T follicular helper cell (primary cell): ENCODE data around the gene RAD51B.

Experiments
- DNase-seq: peaks from one replicate; pipeline ENCODE4 v3.0.0-alpha.2; 2020; ENCODE audit warnings: low read depth

The RAD51B gene

DNA sequence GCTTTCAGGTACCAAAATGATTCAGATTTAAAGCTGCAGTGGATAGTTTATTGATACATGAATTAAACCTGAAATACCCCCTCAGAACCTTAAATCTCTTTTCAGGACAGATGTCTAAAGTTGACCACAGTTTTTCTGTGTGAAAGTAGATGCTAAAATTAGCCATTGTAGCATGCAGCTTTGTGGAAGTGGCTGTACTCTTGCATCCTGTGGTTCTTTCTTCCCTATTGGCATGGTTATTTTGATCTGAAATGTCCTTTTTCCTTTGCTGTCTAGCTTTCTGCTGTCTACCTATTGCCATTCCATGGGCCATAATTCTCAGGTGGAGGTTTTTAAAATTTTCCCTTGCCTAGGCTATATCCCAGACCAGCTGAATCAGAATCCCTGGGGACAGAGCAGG lies 517.7 kb downstream of the RAD51B start:
- DNase-seq: no peak

DNA sequence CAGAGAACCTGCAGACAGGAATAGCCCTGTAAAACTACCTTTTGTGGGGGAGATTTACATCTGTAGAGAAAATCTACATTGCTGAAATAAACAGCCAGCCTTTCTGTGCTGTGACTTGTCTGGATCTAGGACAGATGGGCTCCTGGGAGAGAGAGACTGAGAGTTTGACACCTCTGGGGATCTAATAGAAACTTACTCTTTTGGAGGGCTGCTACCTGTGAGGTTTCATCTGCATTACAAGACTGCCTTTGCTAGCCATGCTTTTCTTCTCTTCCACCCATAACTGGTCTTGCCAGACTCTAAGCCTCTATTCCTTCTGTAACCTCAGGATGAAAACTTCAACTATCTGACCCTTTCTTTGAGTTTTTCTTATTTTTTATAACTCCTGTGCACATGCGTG lies 520.7 kb downstream of the RAD51B start:
- DNase-seq: no peak

DNA sequence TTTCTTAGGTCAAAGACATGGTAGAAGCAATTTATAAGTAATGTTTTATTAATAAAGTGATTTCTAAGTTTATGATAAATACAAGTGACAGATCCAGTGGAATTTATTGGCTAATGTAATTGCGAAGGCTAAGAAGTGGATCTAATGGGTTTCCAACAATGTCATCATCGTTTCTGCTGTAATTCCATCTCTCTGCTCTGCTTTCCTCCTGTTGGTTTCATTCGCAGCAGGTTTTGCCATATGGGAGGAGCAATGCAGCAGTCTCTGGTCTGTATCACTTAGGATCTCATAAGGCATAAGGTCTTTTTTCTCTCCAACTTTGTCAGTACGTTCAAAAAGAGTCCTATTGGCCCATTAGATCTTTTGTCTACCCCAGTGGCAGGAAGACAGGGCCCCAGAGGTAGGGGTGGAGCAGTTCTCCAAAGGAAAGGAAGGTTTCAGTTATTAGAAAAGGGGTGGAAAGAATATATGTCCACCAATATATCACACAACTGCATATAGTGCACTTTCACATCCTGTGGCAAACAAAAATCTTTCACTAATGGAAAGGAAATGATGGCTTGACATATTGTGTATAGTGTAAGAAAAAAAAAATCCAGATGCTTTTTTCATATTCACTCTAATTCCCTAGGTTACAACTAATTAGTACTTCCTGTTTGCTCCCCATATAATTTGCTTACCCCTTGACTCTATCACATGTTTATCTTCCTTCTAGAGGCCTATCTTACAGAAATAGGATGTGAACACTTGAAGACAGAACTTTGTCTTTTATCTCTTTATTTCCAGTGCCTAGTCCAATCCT lies 522.0 kb downstream of the RAD51B start:
- DNase-seq: no peak

DNA sequence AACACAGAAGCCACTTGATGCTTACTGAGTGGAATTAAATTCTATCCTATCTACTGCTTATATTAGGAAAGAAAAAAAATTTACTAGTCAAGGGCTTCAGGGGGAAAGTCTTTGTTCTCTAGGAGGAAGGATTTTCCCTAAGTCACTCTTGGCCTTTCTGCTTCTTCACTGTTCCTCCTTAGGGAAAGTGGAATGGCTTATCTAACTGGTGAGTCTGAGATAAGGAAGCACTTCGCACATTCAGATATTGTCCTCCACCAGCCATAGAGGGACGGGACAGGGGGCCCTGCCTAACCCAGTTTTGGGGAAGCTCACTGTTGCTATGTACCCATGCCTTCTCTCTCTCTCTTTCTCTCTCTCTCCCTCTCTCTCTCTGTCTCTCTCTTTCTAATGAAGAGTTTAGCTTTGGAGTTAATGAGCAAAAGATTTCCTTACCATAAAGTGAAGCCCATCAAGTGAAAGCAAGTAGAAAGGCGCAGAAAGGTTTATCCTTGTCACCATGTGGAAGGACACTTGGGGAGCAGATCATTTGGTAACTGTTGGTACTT lies 522.7 kb downstream of the RAD51B start:
- no peak for DNase-seq

DNA sequence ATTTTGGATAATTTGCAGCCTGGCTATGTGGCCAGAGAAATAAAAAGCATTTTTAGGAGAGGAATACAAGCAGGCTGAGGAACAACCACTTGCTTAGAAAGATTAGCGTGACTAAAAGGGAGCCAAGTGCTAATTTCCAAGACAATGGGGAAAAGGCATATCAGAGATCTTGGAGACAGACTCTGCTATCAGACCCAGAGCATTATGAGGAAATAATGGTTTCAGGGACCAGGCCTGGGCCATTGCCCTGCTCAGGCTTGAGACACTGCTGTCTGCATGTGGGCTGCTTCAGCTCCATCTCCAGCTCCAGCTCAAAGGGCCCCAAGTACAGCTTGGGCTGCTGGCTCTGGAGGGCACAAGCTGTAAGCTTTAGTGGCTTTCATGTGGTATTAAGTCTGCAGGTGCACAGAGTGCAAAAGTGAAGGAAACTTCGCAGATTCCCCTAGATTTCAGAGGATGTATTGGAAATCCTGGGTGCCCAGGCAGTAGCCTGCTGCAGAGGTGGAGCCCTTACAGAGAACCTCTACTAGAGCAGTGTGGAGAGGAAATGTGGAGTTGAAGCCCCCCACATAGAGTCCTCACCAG lies 524.0 kb downstream of the RAD51B start:
- no peak for DNase-seq

DNA sequence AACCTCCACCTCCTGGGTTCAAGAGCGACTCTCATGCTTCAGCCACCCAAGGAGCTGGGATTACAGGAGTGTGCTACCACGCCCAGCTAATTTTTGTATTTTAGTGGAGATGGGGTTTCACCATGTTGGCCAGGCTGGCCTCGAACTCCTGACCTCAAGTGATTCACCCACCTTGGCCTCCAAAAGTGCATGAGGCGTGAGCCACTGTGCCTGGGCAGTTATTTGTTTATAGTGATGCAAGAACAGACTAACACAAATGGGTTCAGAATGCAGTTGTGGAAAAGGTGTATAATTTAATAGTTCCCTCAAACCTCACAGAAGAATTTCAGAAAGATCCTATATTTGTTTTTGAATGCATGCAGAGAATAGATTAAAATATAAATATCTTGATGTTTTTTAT lies 526.2 kb downstream of the RAD51B start:
- DNase-seq: no peak

DNA sequence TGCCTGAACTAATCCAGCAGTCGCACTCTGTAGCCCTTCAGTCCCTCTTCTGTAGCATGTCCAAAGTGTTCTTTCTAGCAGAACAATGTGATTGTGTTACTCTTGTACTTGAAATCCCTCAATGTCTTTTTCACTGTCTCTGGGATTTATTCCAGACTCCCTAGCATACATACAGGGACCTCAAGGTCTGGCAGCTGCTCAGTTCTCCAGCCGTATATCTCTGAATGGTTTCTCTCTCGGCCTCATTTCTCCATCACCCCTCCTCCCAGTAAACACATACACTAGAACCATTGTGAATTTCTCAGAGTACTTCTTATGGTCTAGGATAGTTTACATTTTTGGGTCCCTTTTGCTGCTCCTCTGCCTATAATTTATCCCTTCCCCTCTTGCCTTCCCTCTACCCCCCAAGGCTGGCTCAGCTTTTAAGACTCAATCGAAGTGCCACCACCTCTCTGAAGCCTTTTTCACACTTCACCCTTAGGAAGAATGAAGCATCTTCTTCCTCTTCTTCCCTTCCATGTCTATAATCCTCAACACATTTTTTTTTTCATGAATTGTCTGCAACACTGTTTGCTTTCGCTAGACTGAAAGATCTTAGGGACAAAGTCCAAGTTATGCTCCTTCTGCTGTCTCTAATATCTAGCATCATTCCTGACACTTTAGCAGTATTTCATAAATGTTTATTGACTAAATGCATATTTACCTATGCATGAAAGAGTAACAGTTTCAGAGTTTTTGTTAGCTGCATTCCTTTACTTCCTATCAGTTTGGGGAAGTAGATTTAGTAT lies 527.2 kb downstream of the RAD51B start:
- DNase-seq: no peak

DNA sequence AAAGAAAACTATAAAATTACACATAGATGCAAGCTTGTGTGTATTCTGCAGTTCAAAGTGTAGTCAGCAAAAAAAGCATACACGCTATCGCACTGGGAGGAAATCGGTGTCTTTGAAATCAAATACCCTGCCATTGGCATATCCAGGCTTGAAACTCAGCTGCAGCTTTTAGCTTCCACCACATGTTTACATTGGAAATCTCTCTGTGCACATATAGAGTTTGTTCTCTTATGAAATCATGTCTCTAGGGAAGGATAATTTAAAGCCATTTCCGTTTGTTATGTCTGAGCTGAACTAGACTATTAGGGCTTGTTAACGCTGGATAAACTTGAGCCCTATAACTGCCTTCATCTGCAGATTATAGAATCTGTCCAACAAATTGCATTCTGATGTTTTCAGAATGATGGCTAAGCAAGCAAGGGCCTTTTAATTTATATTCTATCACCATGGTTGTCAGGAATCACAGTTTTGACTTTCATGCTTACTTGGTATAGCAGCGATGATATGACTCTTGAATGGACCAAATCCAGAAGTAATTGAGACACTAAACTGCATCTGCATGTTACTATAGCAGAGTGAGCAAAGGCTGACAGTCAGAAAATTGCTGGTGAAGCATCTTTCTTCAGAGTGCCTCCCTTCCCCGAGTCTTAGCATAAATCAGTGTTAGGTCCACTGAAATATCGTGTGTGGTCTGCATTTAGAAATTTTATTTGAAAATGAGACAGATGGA lies 530.5 kb downstream of the RAD51B start:
- DNase-seq: no peak

DNA sequence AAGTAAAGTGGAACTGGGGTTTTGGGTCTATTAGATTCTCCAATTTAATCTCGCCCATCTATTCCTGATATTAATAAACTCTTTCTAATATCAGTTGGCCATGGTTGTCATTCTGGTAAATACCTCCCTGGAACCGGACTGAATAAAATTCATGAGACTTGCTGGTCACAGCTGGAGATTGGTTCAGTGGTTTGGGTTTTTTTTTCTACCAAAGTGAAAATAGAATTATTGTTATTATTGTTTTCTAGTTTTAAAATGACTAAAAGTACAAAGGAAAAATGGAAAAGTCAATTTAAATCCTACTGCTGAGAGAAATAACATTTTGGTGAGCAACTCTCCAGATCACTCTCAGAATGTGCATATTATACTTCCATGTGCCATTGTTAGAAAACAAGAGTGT lies 535.8 kb downstream of the RAD51B start:
- no peak for DNase-seq

DNA sequence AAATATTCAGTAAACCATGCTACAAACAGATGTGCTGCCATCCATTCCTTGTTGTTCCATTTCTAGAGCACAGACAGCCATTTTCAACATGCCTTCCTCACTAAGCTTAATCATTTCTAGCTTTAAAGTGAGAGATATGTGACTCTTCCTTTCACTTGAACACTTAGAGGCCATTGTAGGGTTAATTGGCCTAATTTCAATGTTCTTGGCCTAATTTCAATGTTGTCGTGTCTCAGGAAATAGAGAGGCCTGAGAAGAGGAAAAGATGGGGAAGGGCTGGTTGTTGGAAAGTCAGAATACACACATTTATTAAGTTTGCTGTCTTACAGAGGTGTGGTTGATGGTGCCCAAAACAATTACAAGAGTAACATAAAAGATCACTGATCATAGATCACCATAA lies 538.2 kb downstream of the RAD51B start:
- DNase-seq: no peak

DNA sequence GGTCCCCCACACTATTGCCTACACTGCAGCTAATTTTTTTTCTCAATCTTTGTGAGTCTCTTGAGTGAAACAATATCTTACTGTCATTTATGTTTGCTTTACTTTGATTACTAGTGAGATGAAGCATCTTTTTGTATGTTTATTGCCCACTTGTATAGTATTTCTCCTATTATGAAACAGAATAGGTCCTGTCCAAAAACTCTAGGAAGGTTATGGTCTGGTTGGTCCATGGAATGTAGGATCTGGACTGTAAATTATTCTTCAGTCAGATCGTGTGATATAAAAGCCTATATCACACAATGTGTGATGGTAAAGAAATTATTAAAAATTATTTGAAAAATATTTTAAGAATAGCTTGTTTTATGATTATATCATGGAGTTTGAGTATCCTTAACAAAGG lies 538.9 kb downstream of the RAD51B start:
- no peak for DNase-seq

DNA sequence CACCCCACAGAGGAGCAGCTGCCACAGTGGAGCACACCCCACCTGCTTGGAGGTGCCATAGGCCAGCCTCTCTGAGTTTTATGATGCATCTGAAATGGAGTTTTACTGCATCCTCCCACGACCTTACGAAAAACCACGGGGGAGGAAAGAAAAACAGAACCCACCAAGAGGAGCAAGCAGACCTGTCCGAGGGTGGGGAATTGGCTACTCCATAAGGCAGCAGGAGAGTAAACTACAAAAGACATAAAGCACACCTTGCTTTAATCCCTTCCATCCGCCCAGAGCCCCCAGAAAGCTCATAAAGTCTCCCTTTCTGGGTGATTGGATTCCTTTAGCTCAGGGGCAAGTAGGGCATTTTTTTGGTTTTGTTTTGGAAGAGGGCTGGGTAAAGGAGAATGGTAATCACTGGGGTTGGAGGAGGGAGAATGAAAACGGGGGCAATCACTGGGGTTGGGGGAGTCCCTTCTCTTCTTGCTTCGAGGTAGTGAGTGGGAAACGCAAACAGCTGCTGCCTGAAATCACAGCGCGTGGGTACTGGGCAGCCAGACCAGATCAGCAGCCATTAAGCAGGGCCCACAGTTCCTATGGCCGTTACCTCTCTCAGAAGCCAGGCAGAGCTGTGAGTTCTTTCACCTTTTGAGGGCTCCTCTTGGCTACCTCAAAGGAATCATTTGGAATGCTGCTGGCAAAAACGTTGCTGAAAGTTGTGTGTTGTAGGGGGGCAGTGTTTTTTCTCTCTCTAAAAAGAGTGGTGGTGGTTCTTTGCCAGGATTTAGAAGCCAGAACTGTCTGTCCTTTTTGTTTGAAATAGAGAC lies 539.6 kb downstream of the RAD51B start:
- no peak for DNase-seq

DNA sequence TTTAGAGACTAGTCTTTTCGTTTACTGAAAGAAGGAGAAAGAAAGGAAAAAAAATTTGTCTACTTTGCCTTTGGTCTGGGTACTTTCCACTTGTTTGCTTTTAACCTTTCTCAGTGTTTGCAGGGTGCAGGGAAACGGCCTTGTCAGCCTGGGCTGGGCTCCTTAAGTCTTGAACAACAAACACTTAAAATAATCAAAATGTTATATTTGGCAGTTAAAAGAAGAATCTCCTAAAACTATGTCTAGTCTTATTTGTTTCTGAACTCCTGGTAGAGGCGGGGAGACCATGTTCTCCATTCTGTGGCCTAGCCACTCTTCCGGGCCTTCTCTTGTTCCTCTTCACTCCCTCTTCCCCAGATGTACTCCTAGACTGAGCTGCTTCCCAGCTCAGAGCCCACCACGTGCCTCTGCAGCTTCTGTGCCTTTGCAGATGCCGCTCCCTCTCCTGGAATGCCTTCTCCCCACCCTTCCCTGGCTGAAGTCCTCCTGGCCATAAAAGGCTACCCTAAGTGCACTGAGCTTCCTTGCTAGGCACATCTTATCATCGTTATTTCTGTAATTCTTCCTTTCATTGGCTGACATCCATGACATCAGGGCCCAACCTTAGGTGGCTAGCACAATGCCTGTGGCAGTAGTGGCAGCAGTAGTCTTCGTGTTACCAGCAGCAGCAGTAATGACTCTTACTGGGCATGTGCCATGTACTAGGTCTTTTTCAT lies 540.4 kb downstream of the RAD51B start:
- no peak for DNase-seq

DNA sequence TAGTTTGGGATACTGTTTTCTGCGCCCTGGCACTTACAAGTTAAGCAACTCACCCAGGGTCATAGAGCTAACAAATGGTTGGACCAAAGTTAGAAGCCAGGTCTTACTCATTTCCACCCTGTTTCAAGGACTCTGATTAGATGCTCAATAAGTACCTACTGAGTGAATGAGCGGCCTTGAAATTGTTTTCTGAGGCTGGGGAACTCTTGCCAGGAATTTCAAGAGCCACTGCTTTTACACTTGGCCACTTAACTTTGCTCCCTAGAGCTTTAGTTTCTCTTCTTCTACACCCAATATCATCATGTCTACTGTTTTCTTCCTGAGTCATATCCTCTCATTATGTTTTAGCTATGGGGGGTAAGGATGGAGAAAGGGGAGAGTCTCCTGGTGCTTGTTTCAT lies 541.7 kb downstream of the RAD51B start:
- DNase-seq: no peak

DNA sequence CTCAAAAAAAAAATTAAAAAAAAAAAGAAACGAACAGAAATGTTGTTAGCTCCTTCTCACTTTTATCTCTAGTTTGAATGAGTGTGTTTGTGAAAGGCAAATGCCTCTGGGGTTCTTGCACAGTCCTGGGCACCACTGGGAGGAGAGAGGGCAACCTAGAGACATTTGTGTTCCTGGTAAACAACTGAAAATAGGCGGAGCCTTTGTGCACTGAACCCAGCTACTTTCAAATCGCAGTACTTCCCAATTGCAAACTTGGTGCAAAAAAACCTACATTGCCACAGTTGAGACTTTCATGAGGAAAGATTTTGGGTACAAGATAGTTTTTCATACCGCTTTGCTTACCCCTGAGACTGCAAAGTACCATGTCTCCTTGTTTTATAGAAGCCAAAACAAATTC lies 543.3 kb downstream of the RAD51B start:
- DNase-seq: no peak

DNA sequence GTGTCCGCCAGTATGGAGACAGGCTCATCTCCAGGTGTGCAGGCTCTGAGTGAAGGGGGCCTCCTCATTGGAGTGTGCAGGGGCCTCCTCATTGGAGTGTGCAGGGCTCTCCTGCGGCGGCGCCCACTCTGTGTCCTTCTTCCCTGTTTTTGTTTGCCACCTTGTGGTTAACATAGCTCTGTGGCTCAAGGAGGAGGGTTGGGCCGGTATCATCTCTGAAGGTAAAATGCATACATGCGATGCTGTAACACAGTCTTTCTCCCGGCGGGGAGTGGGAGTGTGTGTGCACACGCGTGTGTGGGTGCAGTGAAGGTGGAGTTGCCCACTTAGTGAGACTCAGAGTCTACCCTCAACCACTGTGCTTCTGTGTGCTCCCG lies 543.9 kb downstream of the RAD51B start:
- DNase-seq: no peak

DNA sequence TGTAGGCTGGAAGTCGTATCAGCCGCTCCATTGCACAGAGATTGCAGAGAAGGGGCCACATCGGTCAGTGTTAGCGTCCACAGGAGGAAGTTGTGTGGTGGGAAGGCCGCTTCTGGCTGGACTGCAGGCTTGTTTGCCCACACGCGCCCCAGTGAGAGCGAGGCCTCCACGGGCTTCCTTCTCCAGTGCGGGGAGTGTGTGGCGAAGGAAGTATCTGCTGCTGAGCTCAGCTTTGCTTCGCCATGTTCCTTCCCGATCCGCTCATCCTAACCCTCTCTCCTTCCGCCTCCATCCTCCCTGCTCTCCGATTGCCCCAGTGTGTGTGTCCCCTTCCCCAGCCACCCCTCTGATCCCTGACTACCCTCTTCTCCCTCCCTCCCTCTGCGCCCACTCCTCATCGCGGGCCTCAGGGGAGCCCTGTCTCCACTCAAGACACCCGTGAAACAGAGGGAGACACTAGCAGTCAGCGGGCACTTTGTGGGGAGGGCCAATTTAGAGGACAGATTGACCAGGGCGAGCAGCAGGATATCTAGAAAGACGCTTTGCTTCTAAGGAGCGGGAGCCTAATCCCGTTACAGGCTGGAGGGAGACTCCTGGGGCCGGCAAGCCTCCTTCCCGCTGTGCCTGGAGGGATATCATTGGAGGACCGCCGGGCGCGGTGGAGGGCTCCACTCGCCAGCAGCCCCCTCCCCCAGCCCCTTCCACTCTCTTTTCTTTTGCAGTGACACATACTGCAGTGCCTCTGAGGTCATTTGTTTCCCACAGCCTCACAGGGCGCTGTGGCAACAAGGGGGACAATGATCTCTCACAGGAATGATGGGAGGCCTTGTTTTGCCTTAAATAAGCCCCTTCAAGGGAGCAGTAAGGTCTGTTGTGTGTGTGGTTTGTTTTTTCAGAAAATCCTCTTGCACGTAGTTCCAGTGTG lies 544.5 kb downstream of the RAD51B start:
- DNase-seq: no peak

DNA sequence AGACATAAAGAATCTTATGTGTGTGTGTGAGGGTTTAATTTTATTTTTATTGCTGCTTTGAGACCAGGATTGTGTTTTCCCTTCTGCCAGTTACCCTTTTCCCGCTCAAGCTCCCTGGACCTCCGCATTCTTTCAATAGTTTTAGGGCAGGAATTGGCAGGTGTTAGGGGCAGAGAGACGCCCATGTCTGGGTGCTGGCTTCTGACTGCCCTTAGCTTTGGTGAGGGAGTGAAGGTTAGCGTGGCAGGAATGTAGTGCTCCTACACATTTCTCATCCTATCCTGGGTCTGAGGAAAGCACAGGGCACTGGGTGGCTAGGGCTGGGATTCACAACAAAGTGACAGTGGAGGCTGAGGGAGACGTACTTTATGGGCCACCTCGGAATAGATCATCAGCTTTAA lies 545.2 kb downstream of the RAD51B start:
- no peak for DNase-seq

DNA sequence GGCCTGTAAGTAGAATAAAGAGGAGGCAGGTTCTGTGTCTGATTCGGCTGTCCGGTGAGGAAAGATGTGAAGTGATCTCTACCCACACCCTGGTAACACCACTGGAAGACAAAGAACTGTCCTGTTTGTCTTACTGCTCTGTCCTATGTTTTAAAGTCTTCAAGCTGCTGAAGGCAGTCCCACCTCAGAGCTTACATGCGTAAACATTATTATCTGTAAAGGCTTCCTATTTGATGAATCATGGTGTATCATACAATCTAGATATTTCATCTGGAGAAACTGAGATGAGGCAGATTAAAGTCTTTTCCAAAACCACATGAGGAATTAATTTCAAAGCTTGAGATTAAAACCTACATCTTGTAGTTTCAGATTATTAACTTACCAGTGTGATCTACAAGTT lies 545.6 kb downstream of the RAD51B start:
- DNase-seq: no peak

DNA sequence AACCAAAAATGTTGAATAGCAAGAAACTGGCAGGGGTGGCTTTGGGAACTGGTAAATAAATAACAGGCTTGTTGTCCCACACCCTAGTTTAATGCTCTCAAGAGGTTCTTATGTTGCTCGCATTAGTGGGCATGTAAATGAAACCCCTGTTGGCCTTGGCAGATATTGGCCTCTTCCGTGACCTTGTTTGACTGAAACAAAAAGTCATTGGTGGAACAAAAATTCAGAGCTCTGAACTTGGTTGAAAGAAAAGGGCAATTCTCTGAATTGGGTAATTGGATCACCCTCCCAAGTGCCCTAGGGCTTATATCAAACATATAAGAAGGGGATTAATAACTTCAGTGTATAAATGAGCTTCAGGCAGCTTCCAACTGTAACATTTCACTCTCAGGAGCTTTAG lies 547.1 kb downstream of the RAD51B start:
- DNase-seq: no peak
